Heart left ventricle (tissue), 16 donors: ENCODE results near the gene GSG1L. TPM values are rescaled to one million over a fixed set of nuclear protein-coding genes. Genes with fewer than 3 reads are reported as not detected.

ENCODE experiments used
- ATAC-seq, 4 donors: fragments of 200-7000 bp; cut with Tn5 transposase; one replicate each; pipeline ENCODE4 v1.9.1; 2020 to 2022; ENCODE audit warnings: moderate library complexity in 4 of 4, mild to moderate bottlenecking in 3 of 4, moderate number of reproducible peaks in 1 of 4
- DNase-seq, 5 donors: peaks; one replicate each; pipeline ENCODE4 v3.0.0-alpha.2; 2020
- H3K27ac ChIP-seq, 12 donors: fragments of 200-600 bp; sonication (generic) in 4 of 12; one replicate each; pipeline versions ENCODE4 v1.5.0 to v1.8.0; 2016 to 2022; ENCODE audit warnings: mild to moderate bottlenecking in 2 of 12
- H3K27me3 ChIP-seq, 9 donors: fragments of 200-600 bp; sonication (generic) in 2 of 9; one replicate each; pipeline versions ENCODE4 v1.5.1 to v1.8.0; 2016 to 2022; ENCODE audit warnings: mild to moderate bottlenecking in 3 of 9
- H3K36me3 ChIP-seq, 9 donors: fragments of 200-600 bp; sonication (generic) in 2 of 9; one replicate each; pipeline versions ENCODE4 v1.5.0 to v1.8.0; 2018 to 2022; ENCODE audit warnings: mild to moderate bottlenecking in 2 of 9
- H3K4me1 ChIP-seq, 12 donors: fragments of 200-600 bp; sonication (generic) in 4 of 12; one replicate each; pipeline versions ENCODE4 v1.5.0 to v1.8.0; 2016 to 2022; ENCODE audit warnings: mild to moderate bottlenecking in 3 of 12
- H3K4me3 ChIP-seq, 12 donors: fragments of 200-600 bp; sonication (generic) in 4 of 12; one replicate each; pipeline versions ENCODE4 v1.5.0 to v1.8.0; 2017 to 2022; ENCODE audit warnings: mild to moderate bottlenecking in 9 of 12, moderate library complexity in 4 of 12
- H3K9me3 ChIP-seq, 12 donors: fragments of 200-600 bp; sonication (generic) in 4 of 12; one replicate each; pipeline versions ENCODE4 v1.5.0 to v1.8.0; 2016 to 2022; ENCODE audit warnings: mild to moderate bottlenecking in 1 of 12
- CTCF ChIP-seq, 12 donors: fragments of 200-600 bp; sonication (generic) in 4 of 12; IDR thresholded peaks; one replicate each; pipeline versions ENCODE4 v1.5.0 to v1.8.0; 2018 to 2022; ENCODE audit warnings: antibody characterized with exemption in 12 of 12, mild to moderate bottlenecking in 5 of 12
- POLR2A ChIP-seq, 2 donors: fragments of 450-650 bp; IDR thresholded peaks; one replicate each; pipeline ENCODE4 v1.6.1; 2017; ENCODE audit warnings: antibody characterized with exemption in 2 of 2, mild to moderate bottlenecking in 2 of 2, moderate library complexity in 2 of 2
- WGBS, 4 donors: extraction: QIAGEN DNeasy Blood & Tissue Kit in 2 of 4; methylation state at CpG; one replicate each; pipeline versions ENCODE4 v1.1.5 to v1.1.7; 2013 to 2018; 5-methylcytosine and 5-hydroxymethylcytosine counted together
- intact Hi-C, 10 donors: fragments of 100-400 bp; cut with DNase I; formaldehyde crosslinking; loops; one replicate each; pipeline versions ENCODE4 v1.11.1 to v1.14.2; 2022
- polyA plus RNA-seq, 2 donors: library from polyadenylated mRNA; stranded (reverse); fragments of 200-250 nt; gene quantifications; one replicate each; pipeline ENCODE4 v1.2.3, GENCODE V29; 2013
- total RNA-seq, 9 donors: library from RNA; depleted of rRNA in 2 of 9; stranded (reverse); fragments of >200 nt in 2 of 9; fragmentation: NEBNext Ultra II Directional in 3 of 9; extraction: Animal tissue kit (Norgen Biotek cat#: 25700) in 3 of 9; gene quantifications; one replicate each; pipeline versions ENCODE4 v1.1.0 to v1.2.4, GENCODE V29; 2016 to 2023
- donor health status: ischemic (EF 13 %, LVEDD 7.1; RV severe dilation, severe dysfunction).
- donor health status: healthy with polysubstance abuse.
- donor health status: DM: no; HTN: yes; CAD: no.
- donor health status: DM: no; HTN: no; CAD: no.
- donor health status: ischemic (EF 25% LVEDD 6.9; RV normal size, moderate dysfunction).
- donor health status: ischemic (EF 25% LVEDD 5.7; RV mildly dilated, moderate dysfunction).
- donor health status: healthy.
- donor health status: DM: yes; HTN: yes; CAD: no.
- donor health status: ischemic (EF 35%, LVEDD 5.7; RV mildly dilated, moderate dysfunction).
- donor health status: nonischemic (EF 11% LVEDD 7.7; RV severe dilation, severe dysfunction).
- donor health status: DM: yes; HTN: yes; CAD: no.
- donor health status: PGD.
- donor health status: ischemic (EF 29% LVEDD 5.4; RV normal size, mild dysfunction).
- donor health status: nonischemic (EF 23%, LVEDD 6.1; RV moderate dilation, normal function).

The GSG1L gene
- total and polyA plus RNA-seq, 11 donors = 0.11 to 8.7 (median 1.8) TPM; not detected in 4

GRCh38 chr16:27847030-27847550 lies 216.4 kb downstream of the GSG1L start:
- intact Hi-C loops = no loop called here
- no peaks in the 10 kb centered on the region for H3K36me3 ChIP-seq
- peaks cover 0 to 37% (median 3%) of the 10 kb centered on the region in 9 donors for H3K27me3 ChIP-seq

GRCh38 chr16:27844826-27845225 lies 218.7 kb downstream of the GSG1L start:
- DNase-seq (no peak), ATAC-seq (no peak)
- H3K27ac ChIP-seq = no peak overlapping the region
- H3K9me3 ChIP-seq = peaks cover 0 to 4% (median 0%) of the 10 kb centered on the region in 12 donors
- intact Hi-C loops = no loop called here
- TF ChIP-seq POLR2A (IDR thresholded peaks at IDR 0.05) (no peak), CTCF (IDR thresholded peaks at IDR 0.05) (no peak)
- H3K27me3 ChIP-seq = peaks cover 0 to 45% (median 0%) of the 10 kb centered on the region in 9 donors
- H3K36me3 ChIP-seq = no peaks in the 10 kb centered on the region
- H3K4me3 ChIP-seq = no peak overlapping the region
- WGBS, 4 donors = 77 to 84% (median 78%) methylated on average over 8 of the region's 8 CpGs
- no peaks in the 10 kb centered on the region for H3K4me1 ChIP-seq

More at GRCh38 chr16:27847030-27847550, 216.4 kb downstream of the GSG1L start:
- ATAC-seq = no peak
- no peak overlapping the region for H3K27ac ChIP-seq
- TF ChIP-seq POLR2A (IDR thresholded peaks at IDR 0.05) (no peak), CTCF (IDR thresholded peaks at IDR 0.05) (no peak)
- no peak overlapping the region for H3K4me3 ChIP-seq
- DNase-seq = no peak
- H3K4me1 ChIP-seq = no peaks in the 10 kb centered on the region
- 18 to 28% (median 23%) methylated on average over 2 of the region's 2 CpGs for WGBS, 4 donors
- peaks cover 0 to 4% (median 0%) of the 10 kb centered on the region in 12 donors for H3K9me3 ChIP-seq

GRCh38 chr16:27843800-27844199 lies 219.7 kb downstream of the GSG1L start:
- intact Hi-C loops = no loop called here
- Histone ChIP-seq H3K27ac (no peak overlapping the region), H3K4me3 (no peak overlapping the region), H3K36me3 (no peaks in the 10 kb centered on the region), H3K27me3 (peaks cover 0 to 42% (median 0%) of the 10 kb centered on the region in 9 donors), H3K9me3 (peaks cover 0 to 4% (median 0%) of the 10 kb centered on the region in 12 donors), H3K4me1 (no peaks in the 10 kb centered on the region)
- 29 to 50% (median 35%) methylated on average over 1 of the region's 1 CpG for WGBS, 4 donors
- DNase-seq (no peak), ATAC-seq (no peak)
- no peak for TF ChIP-seq POLR2A (IDR thresholded peaks at IDR 0.05)
- TF ChIP-seq CTCF (IDR thresholded peaks at IDR 0.05) = no peak

GRCh38 chr16:27841911-27842310 lies 221.6 kb downstream of the GSG1L start:
- Histone ChIP-seq H3K27ac (no peak overlapping the region), H3K9me3 (peaks cover 0 to 4% (median 0%) of the 10 kb centered on the region in 12 donors), H3K4me3 (no peak overlapping the region), H3K27me3 (peaks cover 0 to 44% (median 0%) of the 10 kb centered on the region in 9 donors), H3K36me3 (no peaks in the 10 kb centered on the region), H3K4me1 (no peaks in the 10 kb centered on the region)
- ATAC-seq (no peak), DNase-seq (no peak)
- TF ChIP-seq CTCF (IDR thresholded peaks at IDR 0.05) (no peak), POLR2A (IDR thresholded peaks at IDR 0.05) (no peak)
- intact Hi-C loops = no loop called here
- WGBS, 4 donors = 84 to 88% (median 86%) methylated on average over 24 of the region's 24 CpGs
